Measurements from ENCODE around the gene TFPI. TPM values are rescaled to one million over a fixed set of nuclear protein-coding genes. Genes with fewer than 3 reads are reported as not detected.
"Not testable (repeated sequence)": the region's sequence is repeated elsewhere in the genome, so short reads cannot be mapped to it uniquely, and the experiment has no call there.

TFPI gene
- total RNA-seq = 0.11 TPM in 1 of 2 replicates, not detected in the other

- intact Hi-C loops (cut with micrococcal nuclease) = no loop called here
These were observed at the start of gene TFPI for GRCh38 chr2:187554011-187554703. Gene TFPI, minus strand, starts transcription at chr2:187554435. Its CDS starts 50,667 bp downstream, at chr2:187503768.

GRCh38 chr2:187594801-187595200 is 40.6 kb upstream of the TFPI start:
- intact Hi-C loops (cut with micrococcal nuclease) = no loop called here

- intact Hi-C loops (cut with micrococcal nuclease) = no loop called here
These were observed 39.5 kb upstream of the TFPI start for GRCh38 chr2:187593697-187594096.

GRCh38 chr2:187593098-187593497 is 38.9 kb upstream of the TFPI start:
- intact Hi-C loops (cut with micrococcal nuclease) = no loop called here

GRCh38 chr2:187590175-187590574 is 35.9 kb upstream of the TFPI start:
- intact Hi-C loops (cut with micrococcal nuclease) = no loop called here

- intact Hi-C loops (cut with micrococcal nuclease) = loop anchor here (5.0 kb wide), 1 partner anchor 186 kb away; no protein-coding TSS in a partner anchor
These were observed 31.9 kb upstream of the TFPI start for GRCh38 chr2:187586011-187586641.

- intact Hi-C loops (cut with micrococcal nuclease) = loop anchor here (1.0 to 5.0 kb wide), 4 partner anchors 81 to 1831 kb away; no protein-coding TSS in a partner anchor
These were observed 27.1 kb upstream of the TFPI start for GRCh38 chr2:187581125-187581896.

- intact Hi-C loops (cut with micrococcal nuclease) = loop anchor here (1.0 to 5.0 kb wide), 4 partner anchors 80 to 1832 kb away; no protein-coding TSS in a partner anchor
These were observed 26.4 kb upstream of the TFPI start for GRCh38 chr2:187580462-187581124.

GRCh38 chr2:187577310-187577709 is 23.1 kb upstream of the TFPI start:
- intact Hi-C loops (cut with micrococcal nuclease) = no loop called here

- intact Hi-C loops (cut with micrococcal nuclease) = no loop called here
These were observed 22.7 kb upstream of the TFPI start for GRCh38 chr2:187576906-187577305.

GRCh38 chr2:187575751-187576067 is 21.5 kb upstream of the TFPI start:
- intact Hi-C loops (cut with micrococcal nuclease) = no loop called here

- intact Hi-C loops (cut with micrococcal nuclease) = no loop called here
These were observed 20.9 kb upstream of the TFPI start for GRCh38 chr2:187574969-187575750.

- intact Hi-C loops (cut with micrococcal nuclease) = no loop called here
These were observed 19.5 kb upstream of the TFPI start for GRCh38 chr2:187573722-187574121.

GRCh38 chr2:187571996-187572395 is 17.8 kb upstream of the TFPI start:
- intact Hi-C loops (cut with micrococcal nuclease) = not testable (repeated sequence)

GRCh38 chr2:187569571-187569970 is 15.3 kb upstream of the TFPI start:
- intact Hi-C loops (cut with micrococcal nuclease) = no loop called here

GRCh38 chr2:187569042-187569441 is 14.8 kb upstream of the TFPI start:
- intact Hi-C loops (cut with micrococcal nuclease) = no loop called here

GRCh38 chr2:187567126-187567525 is 12.9 kb upstream of the TFPI start:
- intact Hi-C loops (cut with micrococcal nuclease) = no loop called here

- intact Hi-C loops (cut with micrococcal nuclease) = no loop called here
These were observed 12.5 kb upstream of the TFPI start for GRCh38 chr2:187566712-187567111.

GRCh38 chr2:187566266-187566665 is 12.0 kb upstream of the TFPI start:
- intact Hi-C loops (cut with micrococcal nuclease) = no loop called here

- intact Hi-C loops (cut with micrococcal nuclease) = not testable (repeated sequence)
These were observed 11.4 kb upstream of the TFPI start for GRCh38 chr2:187565618-187566017.

- intact Hi-C loops (cut with micrococcal nuclease) = not testable (repeated sequence)
These were observed 2.3 kb upstream of the TFPI start for GRCh38 chr2:187556493-187556892.

Measured in T-helper 2 cell treated with Interferon-gamma antibody and Interleukin-4, amounts not matched to agents 100 ng/mL and 5 ng/mL, for 36 hours (primary cell).